Neural progenitor cell (in vitro differentiated cells): ENCODE results near the gene NARS2. TPM values are rescaled to one million over a fixed set of nuclear protein-coding genes. Genes with fewer than 3 reads are reported as not detected.
A peak's percentile ranks its signal among the peaks of the same experiment; 100 is the strongest.
"Not testable (repeated sequence)": the region's sequence is repeated elsewhere in the genome, so short reads cannot be mapped to it uniquely, and the experiment has no call there.

Source experiments
- DNase-seq: peaks from one replicate; pipeline ENCODE4 v3.0.0-alpha.2; 2016; ENCODE audit warnings: low spot score
- H2AFZ ChIP-seq: fragments of 200-600 bp; sonication (generic); replicated peaks from 2 replicates; pipeline ENCODE4 v1.6.1; 2016; ENCODE audit warnings: antibody characterized with exemption
- H3F3A ChIP-seq: fragments of 200-600 bp; sonication (generic); 2 replicates; pipeline ENCODE4 v1.6.1; 2016; ENCODE audit warnings: antibody characterized with exemption, low read depth
- H3K27ac ChIP-seq: fragments of 200-600 bp; sonication (generic); 2 replicates; pipeline ENCODE4 v1.5.1; 2016; ENCODE audit warnings: mild to moderate bottlenecking
- H3K27me3 ChIP-seq: fragments of 200-600 bp; sonication (generic); 2 replicates; pipeline ENCODE4 v1.6.1; 2016; ENCODE audit warnings: mild to moderate bottlenecking, moderate library complexity
- H3K36me3 ChIP-seq: fragments of 200-600 bp; sonication (generic); 2 replicates; pipeline ENCODE4 v1.5.1; 2016
- H3K4me1 ChIP-seq: fragments of 200-600 bp; sonication (generic); 2 replicates; pipeline ENCODE4 v1.6.1; 2016; ENCODE audit warnings: mixed run types
- H3K4me2 ChIP-seq: fragments of 200-600 bp; sonication (generic); 2 replicates; pipeline ENCODE4 v1.6.1; 2016
- H3K4me3 ChIP-seq: fragments of 200-600 bp; sonication (generic); 2 replicates; pipeline ENCODE4 v1.5.1; 2016
- H3K79me2 ChIP-seq: fragments of 200-600 bp; sonication (generic); 2 replicates; pipeline ENCODE4 v1.6.1; 2016; ENCODE audit warnings: low read depth
- H3K9ac ChIP-seq: fragments of 200-600 bp; sonication (generic); 2 replicates; pipeline ENCODE4 v1.6.1; 2016
- H3K9me3 ChIP-seq: fragments of 200-600 bp; sonication (generic); 2 replicates; pipeline ENCODE4 v1.5.1; 2016; ENCODE audit warnings: low read depth
- H4K20me1 ChIP-seq: fragments of 200-600 bp; sonication (generic); 2 replicates; pipeline ENCODE4 v1.6.1; 2016; ENCODE audit warnings: low read depth
- H3K27ac Mint-ChIP-seq: 3 replicates; pipeline ENCODE4 v1.8.0; 2021; ENCODE audit warnings: mixed read lengths
- H3K27me3 Mint-ChIP-seq: 2 replicates; pipeline ENCODE4 v1.8.0; 2022; ENCODE audit warnings: low read depth, mild to moderate bottlenecking, inconsistent platforms, moderate library complexity, mixed read lengths; ENCODE audit not compliant: insufficient read depth
- H3K36me3 Mint-ChIP-seq: 3 replicates; pipeline ENCODE4 v1.8.0; 2021; ENCODE audit warnings: mixed read lengths
- H3K4me1 Mint-ChIP-seq: 3 replicates; pipeline ENCODE4 v1.8.0; 2021; ENCODE audit warnings: mixed read lengths
- H3K4me3 Mint-ChIP-seq: 3 replicates; pipeline ENCODE4 v1.8.0; 2021; ENCODE audit warnings: mild to moderate bottlenecking, moderate library complexity, mixed read lengths
- H3K9me3 Mint-ChIP-seq: 3 replicates; pipeline ENCODE4 v1.8.0; 2020; ENCODE audit warnings: mixed read lengths
- CTCF ChIP-seq: fragments of 200-600 bp; sonication (generic); IDR thresholded peaks from 2 replicates; pipeline ENCODE4 v1.5.1; 2017; ENCODE audit warnings: antibody characterized with exemption, mild to moderate bottlenecking
- EZH2 ChIP-seq: fragments of 200-600 bp; sonication (generic); IDR thresholded peaks from 2 replicates; pipeline ENCODE4 v1.6.1; 2017; ENCODE audit warnings: antibody characterized with exemption, mild to moderate bottlenecking, moderate library complexity
- EZH2phosphoT487 ChIP-seq: fragments of 200-600 bp; sonication (generic); IDR thresholded peaks from 2 replicates; pipeline ENCODE4 v1.6.1; 2017; ENCODE audit warnings: antibody characterized with exemption
- total RNA-seq: library from RNA; depleted of rRNA; stranded (reverse); fragments of >200 nt; gene quantifications from 2 replicates; pipeline ENCODE4 v1.2.3, GENCODE V29; 2015; ENCODE audit warnings: low replicate concordance

The NARS2 gene
- total RNA-seq, 1 donor from 2014 or later = 53.0 TPM

GRCh38 chr11:78557236-78557635 is 17.4 kb downstream of the NARS2 start:
- H3K27me3 Mint-ChIP-seq = peaks cover 4% of the 10 kb centered on the region
- H4K20me1 ChIP-seq = peaks cover 8% of the 10 kb centered on the region
- peaks cover 49% of the 10 kb centered on the region for H3K79me2 ChIP-seq
- peaks cover 3% of the 10 kb centered on the region for H3K36me3 ChIP-seq
- H3K9ac ChIP-seq = no peak overlapping the region
- H3K4me3 Mint-ChIP-seq = no peak overlapping the region
- H3K4me2 ChIP-seq = peak overlapping the region; percentile 50
- H3K36me3 Mint-ChIP-seq = peaks cover 29% of the 10 kb centered on the region
- H3K9me3 Mint-ChIP-seq = no peaks in the 10 kb centered on the region
- H3K27me3 ChIP-seq = no peaks in the 10 kb centered on the region
- TF ChIP-seq EZH2 (no peak), CTCF (no peak), EZH2phosphoT487 (no peak)
- no peaks in the 10 kb centered on the region for H3K9me3 ChIP-seq
- peaks cover 8% of the 10 kb centered on the region for H3K4me1 Mint-ChIP-seq
- no peaks in the 10 kb centered on the region for H3F3A ChIP-seq
- H3K27ac ChIP-seq = peak overlapping the region; percentile 17
- H3K27ac Mint-ChIP-seq = no peak overlapping the region
- peaks cover 24% of the 10 kb centered on the region for H3K4me1 ChIP-seq
- H2AFZ ChIP-seq = no peak overlapping the region
- H3K4me3 ChIP-seq = peak overlapping the region; percentile 10
- peak; percentile 28 for DNase-seq

DNA sequence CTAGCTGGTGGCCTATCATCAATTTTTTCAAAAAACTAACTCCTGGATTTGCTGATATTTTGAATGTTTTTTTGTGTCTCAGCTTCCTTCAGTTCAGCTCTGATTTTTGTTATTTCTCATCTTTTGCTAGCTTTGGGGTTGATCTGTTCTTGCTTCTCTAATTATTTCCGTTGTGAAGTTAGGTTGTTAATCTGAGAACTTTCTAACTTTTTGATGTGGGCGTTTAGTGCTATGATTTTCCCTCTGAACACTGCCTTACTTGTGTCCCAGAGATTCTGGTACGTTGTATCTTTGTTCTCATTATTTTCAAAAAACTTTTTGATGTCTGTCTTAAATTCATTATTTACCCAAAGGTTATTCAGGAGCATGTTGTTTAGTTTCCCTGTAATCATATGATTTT is 19.1 kb downstream of the NARS2 start:
- Histone ChIP-seq H3K4me2 (no peak overlapping the region), H4K20me1 (peaks cover 8% of the 10 kb centered on the region), H3K79me2 (peaks cover 39% of the 10 kb centered on the region), H3K4me1 (peaks cover 19% of the 10 kb centered on the region), H2AFZ (no peak overlapping the region), H3K4me3 (no peak overlapping the region), H3K27ac (no peak overlapping the region), H3K36me3 (peaks cover 3% of the 10 kb centered on the region), H3K9me3 (no peaks in the 10 kb centered on the region), H3K27me3 (no peaks in the 10 kb centered on the region), H3F3A (no peaks in the 10 kb centered on the region), H3K9ac (no peak overlapping the region)
- DNase-seq = no peak
- no peak for TF ChIP-seq CTCF
- TF ChIP-seq EZH2phosphoT487 = no peak
- TF ChIP-seq EZH2 = no peak
- H3K4me3 Mint-ChIP-seq = no peak overlapping the region
- H3K4me1 Mint-ChIP-seq = peaks cover 2% of the 10 kb centered on the region
- no peaks in the 10 kb centered on the region for H3K9me3 Mint-ChIP-seq
- no peak overlapping the region for H3K27ac Mint-ChIP-seq
- no peaks in the 10 kb centered on the region for H3K27me3 Mint-ChIP-seq
- peaks cover 31% of the 10 kb centered on the region for H3K36me3 Mint-ChIP-seq

- no peak overlapping the region for H3K4me3 ChIP-seq
- no peaks in the 10 kb centered on the region for H4K20me1 ChIP-seq
- no peak overlapping the region for H3K27ac ChIP-seq
- H3K79me2 ChIP-seq = peaks cover 42% of the 10 kb centered on the region
- peaks cover 3% of the 10 kb centered on the region for H3K36me3 ChIP-seq
- DNase-seq = no peak
- peaks cover 37% of the 10 kb centered on the region for H3K4me1 ChIP-seq
- H3K4me2 ChIP-seq = no peak overlapping the region
- H3K36me3 Mint-ChIP-seq = peaks cover 24% of the 10 kb centered on the region
- no peak overlapping the region for H3K27ac Mint-ChIP-seq
- H3F3A ChIP-seq = peaks cover 15% of the 10 kb centered on the region
- H3K9ac ChIP-seq = no peak overlapping the region
- H3K9me3 ChIP-seq = no peaks in the 10 kb centered on the region
- H3K9me3 Mint-ChIP-seq = no peaks in the 10 kb centered on the region
- no peak overlapping the region for H2AFZ ChIP-seq
- H3K27me3 Mint-ChIP-seq = no peaks in the 10 kb centered on the region
- H3K4me3 Mint-ChIP-seq = no peak overlapping the region
- TF ChIP-seq CTCF (no peak), EZH2phosphoT487 (no peak), EZH2 (no peak)
- peaks cover 7% of the 10 kb centered on the region for H3K4me1 Mint-ChIP-seq
- no peaks in the 10 kb centered on the region for H3K27me3 ChIP-seq
These were observed 21.8 kb downstream of the NARS2 start for GRCh38 chr11:78552881-78553280.

DNA sequence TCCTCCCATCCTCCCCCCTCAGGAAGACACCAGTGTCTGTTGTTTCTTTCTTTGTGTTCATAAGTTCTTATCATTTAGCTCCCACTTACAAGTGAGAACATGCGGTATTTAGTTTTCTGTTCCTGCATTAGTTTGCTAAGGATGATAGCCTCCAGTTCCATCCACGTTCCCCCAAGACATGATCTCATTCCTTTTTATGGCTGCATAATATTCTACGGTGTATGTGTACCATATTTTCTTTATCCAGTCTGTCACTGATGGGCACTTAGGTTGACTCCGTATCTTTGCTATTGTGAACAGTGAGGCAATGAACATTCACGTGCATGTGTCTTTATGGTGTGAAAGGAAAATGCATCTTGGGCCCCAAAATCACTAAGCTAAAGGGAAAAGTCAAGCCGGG is 22.5 kb downstream of the NARS2 start:
- DNase-seq, H3K9me3 ChIP-seq, H4K20me1 ChIP-seq, H3K27ac ChIP-seq, H3K4me3 ChIP-seq, H3K4me2 ChIP-seq, H3K27me3 ChIP-seq, H3K9me3 Mint-ChIP-seq, H3K27ac Mint-ChIP-seq, H2AFZ ChIP-seq, H3K9ac ChIP-seq, H3K27me3 Mint-ChIP-seq, H3K4me3 Mint-ChIP-seq, H3K36me3 ChIP-seq, H3K4me1 Mint-ChIP-seq: not testable (repeated sequence)
- H3K4me1 ChIP-seq = peaks cover 29% of the 10 kb centered on the region
- H3K36me3 Mint-ChIP-seq = peaks cover 23% of the 10 kb centered on the region
- peaks cover 15% of the 10 kb centered on the region for H3F3A ChIP-seq
- H3K79me2 ChIP-seq = peaks cover 47% of the 10 kb centered on the region
